NCI-H2227 (cell line): Measurements from ENCODE around the gene COL27A1.

Source experiments
- DNase-seq: peaks from one replicate; lab custom pipeline; 2025; ENCODE audit not compliant: unreplicated experiment; lab: John Stamatoyannopoulos, UW

Gene COL27A1

GRCh38 chr9:114299286-114300152 is 144.2 kb downstream of the COL27A1 start:
- no peak for DNase-seq

DNA sequence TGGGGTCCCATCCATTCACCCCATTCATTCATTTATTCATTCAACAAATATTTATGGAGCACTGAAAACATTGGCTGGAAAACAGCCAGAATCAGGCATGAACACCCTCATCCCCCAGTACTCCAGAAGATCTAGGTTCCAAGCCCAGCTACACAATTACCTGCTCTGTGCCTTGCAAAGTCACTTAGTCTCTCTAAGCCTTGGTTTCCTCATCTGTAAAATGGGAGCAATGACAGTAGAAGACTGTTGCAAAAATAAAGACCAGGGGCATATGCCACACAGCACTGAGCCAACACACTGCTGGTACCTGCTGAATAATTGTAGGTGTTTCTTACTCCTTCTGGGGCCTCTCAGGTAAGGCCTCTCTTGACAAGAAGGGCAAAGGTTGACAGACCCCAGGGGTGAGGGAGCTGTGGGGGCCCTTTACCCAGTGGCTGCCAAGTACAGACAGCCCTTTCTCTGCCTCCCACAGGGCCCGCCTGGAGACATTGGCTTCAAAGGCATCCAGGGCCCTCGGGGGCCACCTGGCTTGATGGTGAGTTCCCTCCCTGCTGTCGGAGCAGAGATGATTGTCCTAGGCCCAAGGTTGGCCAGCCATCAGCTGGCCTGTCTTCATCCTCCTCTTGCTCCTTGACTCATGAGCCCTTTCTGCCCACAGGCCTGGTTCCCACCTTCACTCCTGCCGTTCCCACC is 145.0 kb downstream of the COL27A1 start:
- DNase-seq = no peak

- no peak for DNase-seq
These were observed 145.8 kb downstream of the COL27A1 start for GRCh38 chr9:114300846-114301797.

DNA sequence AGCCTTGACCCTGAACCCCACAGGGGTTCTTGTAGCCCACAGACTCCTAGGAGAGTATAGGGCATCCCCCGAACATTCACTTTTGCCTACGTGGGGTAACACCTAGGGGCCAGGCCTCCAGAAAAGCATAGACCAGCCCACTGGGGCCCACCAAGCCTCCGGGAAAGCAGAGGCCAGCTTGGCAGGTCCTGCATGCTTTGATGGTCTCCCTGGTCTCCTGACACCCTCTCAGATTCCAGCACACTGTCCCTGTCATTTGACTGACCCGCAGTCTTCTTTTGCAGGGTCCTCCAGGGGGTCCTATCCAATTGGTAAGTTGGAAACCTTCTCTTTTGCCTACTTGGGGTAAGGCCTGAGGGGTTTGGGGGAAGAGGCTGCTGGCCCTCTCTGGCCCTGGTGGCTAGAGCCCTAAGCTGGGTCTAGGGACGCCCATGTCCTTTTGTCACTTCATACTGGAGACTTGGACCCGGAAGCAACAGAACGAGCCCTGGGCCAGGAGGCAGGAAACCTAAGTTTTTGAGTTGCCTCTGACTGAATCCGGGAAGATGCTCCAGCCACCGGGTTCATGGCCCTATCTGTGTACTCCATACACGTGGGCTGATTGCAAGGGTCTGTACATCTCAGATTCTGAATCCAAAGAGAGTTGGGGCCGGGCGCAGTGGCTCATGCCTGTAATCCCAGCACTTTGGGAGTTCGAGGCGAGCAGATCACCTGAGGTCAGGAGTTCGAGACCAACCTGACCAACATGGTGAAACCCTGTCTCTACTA is 146.6 kb downstream of the COL27A1 start:
- DNase-seq = no peak

DNA sequence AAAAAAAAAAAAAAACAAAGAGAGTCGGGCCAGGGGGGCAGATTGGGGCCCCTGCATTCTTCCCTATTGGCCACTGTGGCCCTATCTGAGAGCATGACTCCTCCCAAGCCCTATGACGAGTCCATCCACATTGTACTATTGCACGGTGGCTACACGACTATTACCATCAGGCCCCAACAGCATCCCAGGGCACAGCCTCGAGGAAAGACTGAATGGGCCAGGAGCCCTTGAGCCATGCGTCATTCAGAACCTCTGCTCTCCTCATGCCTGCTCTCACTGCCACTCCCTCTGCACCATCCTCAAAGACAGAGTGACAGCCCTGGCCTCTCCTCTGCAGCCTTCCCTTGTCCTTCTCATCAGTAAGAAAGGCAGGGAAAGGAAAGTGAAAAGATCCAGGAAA is 147.4 kb downstream of the COL27A1 start:
- DNase-seq = no peak

DNA sequence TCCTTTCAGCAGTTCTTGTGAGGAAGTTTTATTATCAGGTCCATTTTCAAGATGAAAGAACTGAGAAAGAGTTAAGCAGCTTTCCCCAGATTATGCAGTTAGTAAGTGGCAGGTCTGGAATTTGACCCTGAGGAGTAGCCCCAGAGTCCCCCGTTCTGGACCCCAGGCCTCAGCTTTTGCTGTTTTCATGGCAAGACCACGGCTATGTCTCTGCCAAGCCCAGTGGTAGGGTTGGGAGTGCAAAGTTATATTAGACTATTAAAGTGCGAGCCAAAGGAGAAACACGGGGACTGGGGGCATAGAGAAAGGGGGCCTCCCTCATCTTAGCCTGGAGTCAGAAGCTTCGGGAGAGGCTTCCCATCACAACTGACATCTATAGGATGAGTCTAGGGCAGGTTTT is 148.2 kb downstream of the COL27A1 start:
- DNase-seq = no peak

- DNase-seq = no peak
These were observed 148.6 kb downstream of the COL27A1 start for GRCh38 chr9:114303977-114304376.

- no peak for DNase-seq
These were observed 149.3 kb downstream of the COL27A1 start for GRCh38 chr9:114304416-114305188.

- DNase-seq = no peak
These were observed 152.5 kb downstream of the COL27A1 start for GRCh38 chr9:114307899-114308267.

DNA sequence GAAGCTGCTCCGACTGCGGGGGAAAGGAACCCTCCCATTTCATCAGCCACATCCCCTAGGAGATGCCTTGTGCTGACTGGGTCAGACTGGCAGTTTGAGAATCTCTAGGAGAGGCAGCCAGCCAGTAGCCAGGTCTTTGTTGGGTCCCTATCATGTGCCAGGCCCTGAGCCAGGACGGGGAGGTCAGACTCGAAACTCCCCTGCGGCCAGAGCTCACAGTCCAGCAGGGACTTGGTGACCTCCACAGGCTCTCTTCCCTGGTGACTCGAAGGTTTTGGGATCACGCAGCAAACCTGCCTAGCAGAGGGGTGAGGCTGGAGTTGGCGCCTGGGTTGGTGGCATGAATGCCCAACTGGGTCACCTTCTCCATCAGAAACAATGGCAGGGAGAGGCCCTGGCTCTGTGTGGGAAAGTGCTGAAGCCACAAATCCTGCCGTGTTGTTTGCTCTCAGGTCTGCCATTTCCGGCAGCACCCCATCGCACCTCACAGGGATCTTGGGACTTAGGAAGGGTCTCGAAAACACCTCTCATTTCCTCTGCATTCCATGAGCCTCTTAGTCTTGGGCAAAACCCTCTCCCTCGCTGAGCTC is 153.1 kb downstream of the COL27A1 start:
- DNase-seq = no peak

DNA sequence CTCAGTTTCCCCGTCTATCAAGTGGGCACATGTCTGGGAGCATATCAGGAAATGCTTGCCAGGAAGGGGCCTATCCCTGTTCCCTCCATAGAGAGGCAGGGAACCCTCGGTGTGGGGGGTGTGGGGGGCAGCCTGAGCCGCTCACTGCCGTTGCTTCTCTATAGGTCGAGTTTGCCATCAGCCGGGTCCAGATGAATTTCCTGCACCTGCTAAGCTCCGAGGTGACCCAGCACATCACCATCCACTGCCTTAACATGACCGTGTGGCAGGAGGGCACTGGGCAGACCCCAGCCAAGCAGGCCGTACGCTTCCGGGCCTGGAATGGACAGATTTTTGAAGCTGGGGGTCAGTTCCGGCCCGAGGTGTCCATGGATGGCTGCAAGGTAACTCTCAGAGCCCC is 153.8 kb downstream of the COL27A1 start:
- DNase-seq = no peak

GRCh38 chr9:114310471-114311450 is 155.4 kb downstream of the COL27A1 start:
- no peak for DNase-seq

DNA sequence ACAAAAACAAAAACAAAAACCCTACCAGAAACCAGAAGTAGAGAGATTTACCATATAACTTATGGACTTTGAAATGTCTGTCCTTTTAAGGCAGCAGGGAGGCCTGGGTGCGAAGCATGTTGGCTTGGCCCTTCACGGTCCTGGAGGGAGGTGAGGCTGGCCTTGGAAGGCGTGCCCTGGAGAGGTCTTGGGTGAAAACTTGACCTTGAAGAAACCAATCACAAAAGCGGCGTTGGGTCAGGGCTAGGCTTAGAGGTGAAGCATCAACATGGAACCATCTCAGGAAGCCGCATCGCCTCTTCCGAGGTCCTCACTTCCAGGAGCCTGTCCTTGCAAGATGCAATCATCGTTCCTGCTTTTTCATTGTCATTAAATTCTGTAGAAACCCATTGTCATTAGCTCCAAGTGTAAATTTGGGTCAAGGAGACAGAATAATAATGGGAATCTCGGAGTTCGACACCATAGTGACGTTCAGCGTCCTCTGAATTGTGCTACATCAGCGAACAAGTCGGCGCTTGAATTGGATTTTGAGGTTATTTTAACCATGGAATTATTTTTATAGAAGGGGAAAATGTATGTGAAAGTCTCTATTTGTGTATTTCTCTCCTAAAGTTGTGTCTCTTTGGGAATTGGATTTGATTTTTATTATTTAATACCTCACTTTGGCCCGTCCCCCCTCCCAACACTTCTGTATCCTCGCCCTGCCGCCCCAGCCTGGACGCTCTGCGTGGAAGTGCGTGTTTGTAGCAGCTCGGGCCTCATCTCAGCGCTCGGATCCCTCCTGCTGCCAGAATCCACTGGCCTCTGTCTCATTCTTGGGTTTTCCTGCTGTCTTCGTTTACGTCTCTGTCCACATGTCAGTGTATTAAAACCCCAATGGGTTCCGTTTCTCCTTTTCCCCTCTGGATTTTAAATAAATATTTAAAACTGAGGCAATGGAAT is 156.5 kb downstream of the COL27A1 start:
- no peak for DNase-seq

DNA sequence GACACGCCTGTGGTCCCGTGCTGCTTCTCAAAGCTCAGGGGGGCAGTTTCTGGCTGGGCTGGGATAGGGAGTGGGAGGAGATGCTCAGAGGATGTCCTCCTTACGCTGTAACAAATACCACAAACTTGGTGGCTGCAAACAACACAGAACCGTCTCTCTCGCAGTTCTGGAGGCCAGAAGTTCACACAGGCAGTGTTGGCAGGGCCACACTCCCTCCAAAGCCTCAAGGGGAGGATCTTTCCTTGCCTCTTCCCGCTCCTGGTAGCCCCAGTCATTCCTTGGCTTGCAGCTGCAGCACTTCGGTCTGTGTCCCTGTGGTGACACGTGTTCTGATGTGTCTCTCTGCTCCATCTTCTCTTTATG is 157.2 kb downstream of the COL27A1 start:
- DNase-seq = no peak

- DNase-seq = no peak
These were observed 157.8 kb downstream of the COL27A1 start for GRCh38 chr9:114313186-114313585.

DNA sequence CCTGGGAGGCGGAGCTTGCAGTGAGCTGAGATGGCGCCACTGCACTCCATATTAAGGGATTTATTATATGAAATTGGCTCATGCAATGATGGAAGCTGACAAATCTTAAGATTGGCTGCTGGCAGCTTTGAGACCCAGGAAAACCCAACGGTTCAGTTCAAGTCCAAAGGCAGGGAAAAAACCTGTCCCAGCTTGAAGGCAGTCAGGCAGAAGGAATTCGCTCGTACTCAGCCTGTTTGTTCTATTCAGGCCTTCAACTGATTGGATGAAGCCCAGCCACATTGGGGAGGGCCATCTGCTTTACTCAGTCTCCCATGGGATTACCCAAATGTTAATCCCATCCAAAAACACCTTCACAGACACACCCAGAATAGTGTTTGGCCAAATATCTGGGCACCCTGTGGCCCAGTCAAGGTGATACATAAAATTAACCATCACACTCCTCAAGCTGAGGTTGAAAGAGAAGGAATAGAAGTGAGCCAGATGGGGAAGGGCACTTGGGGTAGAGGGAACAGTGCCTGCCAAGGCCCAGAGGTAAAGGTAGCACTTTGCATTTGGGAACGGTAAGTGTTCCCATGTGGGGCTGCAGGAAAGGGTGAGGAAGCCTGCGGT is 159.0 kb downstream of the COL27A1 start:
- DNase-seq = no peak
